Measurements from ENCODE around the gene TMEM175. TPM values are rescaled to one million over a fixed set of nuclear protein-coding genes. Genes with fewer than 3 reads are reported as not detected.
A peak's percentile ranks its signal among the peaks of the same experiment; 100 is the strongest.

Gene TMEM175
- total and polyA plus RNA-seq, 9 of the 15 experiments (the other 6 are each of a cell fraction or from before 2014, with no cell fraction given): 0.13 to 30.9 (median 9.4) TPM

- TF ChIP-seq ARID3B (CRISPR knock-in tag; IDR thresholded peaks at IDR 0.05; ENCODE audit: borderline replicate concordance): 0 out of 2 replicates have a peak, but pooled peaks have one; percentile 41
- peak; percentile 81; the same call in 1 of the 2 replicates for TF ChIP-seq MTA3 (IDR thresholded peaks at IDR 0.05; ENCODE audit: borderline replicate concordance)
- no peak for TF ChIP-seq ZNF444 (CRISPR knock-in tag; IDR thresholded peaks at IDR 0.05)
- no peak for TF ChIP-seq SMAD2 (IDR thresholded peaks at IDR 0.05; ENCODE audit: low read depth, low read length)
- TF ChIP-seq SIN3B (IDR thresholded peaks at IDR 0.05; ENCODE audit: low read depth): peak; percentile 84
- no peak for TF ChIP-seq ZNF766 (CRISPR knock-in tag; conservative IDR thresholded peaks at IDR 0.05)
- TF ChIP-seq TAF7 (tag; IDR thresholded peaks at IDR 0.05): no peak
- no peak for TF ChIP-seq CAMTA2 (CRISPR knock-in tag; conservative IDR thresholded peaks at IDR 0.05)
- TF ChIP-seq SMARCA5 (IDR thresholded peaks at IDR 0.05): no peak
- TF ChIP-seq ZNF707 (CRISPR knock-in tag; conservative IDR thresholded peaks at IDR 0.05): no peak
- TF ChIP-seq ZNF644 (tag; IDR thresholded peaks at IDR 0.05; ENCODE audit: low read depth): no peak
- TF ChIP-seq ZNF512 (tag; IDR thresholded peaks at IDR 0.05): no peak
- TF ChIP-seq ZNF316 (IDR thresholded peaks at IDR 0.05): no peak
- no peak for TF ChIP-seq CREB5 (CRISPR knock-in tag; IDR thresholded peaks at IDR 0.05)
- peak in 1 of 2 experiments; percentile 57; a peak in 1 of 4 replicates for TF ChIP-seq SRF (CRISPR knock-in tag; IDR thresholded peaks at IDR 0.05)
- TF ChIP-seq HNRNPL (IDR thresholded peaks at IDR 0.05; ENCODE audit: low read depth, low read length): no peak
- no peak for TF ChIP-seq STAT5B (CRISPR knock-in tag; IDR thresholded peaks at IDR 0.05)
- TF ChIP-seq NFE2L1 (tag; IDR thresholded peaks at IDR 0.05; ENCODE audit: borderline replicate concordance, low read depth): no peak
- no peak for TF ChIP-seq DDX20 (tag; IDR thresholded peaks at IDR 0.05; ENCODE audit: low read depth)
- peak; percentile 15; the same call in 1 of the 2 replicates for TF ChIP-seq ETV1 (tag; conservative IDR thresholded peaks at IDR 0.05; ENCODE audit: low read depth)
- 0 out of 2 replicates have a peak, but pooled peaks have one; percentile 10 for TF ChIP-seq XRCC5 (IDR thresholded peaks at IDR 0.05; ENCODE audit: low read depth, low read length)
- no peak for TF ChIP-seq CHCHD3 (CRISPR knock-in tag; IDR thresholded peaks at IDR 0.05)
- TF ChIP-seq HINFP (tag; conservative IDR thresholded peaks at IDR 0.05; ENCODE audit: low read depth): no peak
Observed at GRCh38 chr4:931960-932712, at the start of gene TMEM175, which contains the start of gene GAK (continued).

Data from K562 (cell line).